ENCODE data around the gene NPIPB8.
A peak's percentile ranks its signal among the peaks of the same experiment; 100 is the strongest.
"Not testable (repeated sequence)": the region's sequence is repeated elsewhere in the genome, so short reads cannot be mapped to it uniquely, and the experiment has no call there.

The NPIPB8 gene

DNA sequence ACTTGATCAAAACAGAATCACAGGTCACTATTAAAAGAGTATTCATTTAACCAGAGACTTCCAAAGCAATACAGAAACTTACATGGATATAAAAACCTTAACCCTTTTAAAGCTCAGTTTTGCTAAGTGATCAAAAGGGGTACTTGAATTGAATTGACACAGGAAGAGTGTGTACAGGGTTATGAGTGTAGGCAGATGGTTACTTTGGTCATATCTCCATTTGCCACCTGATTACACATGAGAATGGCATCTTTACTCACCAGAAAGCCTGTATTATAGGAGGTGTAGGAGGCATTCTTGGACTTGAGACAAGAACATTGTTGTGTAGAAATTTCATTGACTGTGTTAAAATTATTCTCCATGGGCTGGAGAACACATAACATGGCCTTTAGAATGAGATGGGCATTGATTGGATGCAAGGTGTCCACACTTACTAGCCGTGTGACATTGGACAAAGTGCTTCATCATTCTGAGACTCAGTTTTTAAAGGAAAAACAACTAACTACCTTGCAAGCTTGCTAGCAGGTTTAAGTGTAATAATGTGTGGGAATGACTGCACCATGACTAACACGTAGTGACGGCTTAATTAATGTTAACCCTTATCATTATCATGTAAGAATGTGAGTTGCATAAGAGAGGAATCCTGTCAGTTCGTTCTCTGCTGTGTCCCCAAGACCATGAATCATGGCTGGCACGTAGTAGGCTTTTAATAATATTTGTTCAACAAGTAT is 1.6 kb upstream of the NPIPB8 start:
- DNase-seq, result not testable (repeated sequence)

- DNase-seq, result not testable (repeated sequence)
Observed at GRCh38 chr16:28638359-28638758, 494 bp downstream of the NPIPB8 start.

- not testable (repeated sequence) for DNase-seq
Observed at GRCh38 chr16:28639959-28640358, 2.1 kb downstream of the NPIPB8 start.

GRCh38 chr16:28666264-28666663 is 28.4 kb downstream of the NPIPB8 start:
- not testable (repeated sequence) for DNase-seq

DNA sequence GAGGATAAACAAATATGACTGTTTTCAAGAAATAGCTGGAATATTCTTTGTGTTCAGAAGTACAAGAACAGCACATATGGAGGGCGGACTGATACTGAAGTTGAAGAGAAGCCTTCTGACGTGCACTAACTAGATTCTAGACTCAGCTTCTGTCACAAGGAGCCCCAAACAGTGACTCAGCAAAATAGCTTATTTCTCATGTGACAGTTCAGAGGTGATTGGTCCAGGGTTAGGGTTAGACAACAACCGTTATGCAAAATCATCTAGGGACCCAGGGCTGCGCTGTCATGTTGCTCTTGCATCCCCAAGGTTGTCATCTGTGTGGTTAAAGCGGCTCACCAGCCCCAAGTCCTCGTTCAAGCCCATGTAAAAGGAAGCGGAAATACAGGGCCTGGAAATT is 29.6 kb downstream of the NPIPB8 start:
- not testable (repeated sequence) for DNase-seq

DNA sequence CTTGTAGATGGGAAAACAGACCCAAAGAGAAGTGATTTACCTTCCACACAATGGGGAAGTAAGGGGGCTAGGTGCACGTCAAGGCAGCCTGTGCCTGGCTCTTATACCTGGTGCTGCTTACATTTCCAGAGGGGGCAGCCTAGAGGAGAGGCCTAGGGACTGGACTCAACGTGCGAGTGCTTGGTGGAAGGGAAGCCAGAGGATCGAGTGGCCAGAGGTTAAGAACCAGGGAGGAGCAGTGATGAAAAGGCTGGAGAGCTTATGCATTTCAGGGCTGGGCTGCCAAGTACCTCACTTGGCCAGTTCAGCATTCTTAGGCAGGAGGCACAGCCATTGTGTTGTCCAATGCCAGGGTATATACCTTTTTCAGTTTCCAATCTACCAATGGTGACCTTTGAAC is 30.3 kb downstream of the NPIPB8 start:
- not testable (repeated sequence) for DNase-seq

DNA sequence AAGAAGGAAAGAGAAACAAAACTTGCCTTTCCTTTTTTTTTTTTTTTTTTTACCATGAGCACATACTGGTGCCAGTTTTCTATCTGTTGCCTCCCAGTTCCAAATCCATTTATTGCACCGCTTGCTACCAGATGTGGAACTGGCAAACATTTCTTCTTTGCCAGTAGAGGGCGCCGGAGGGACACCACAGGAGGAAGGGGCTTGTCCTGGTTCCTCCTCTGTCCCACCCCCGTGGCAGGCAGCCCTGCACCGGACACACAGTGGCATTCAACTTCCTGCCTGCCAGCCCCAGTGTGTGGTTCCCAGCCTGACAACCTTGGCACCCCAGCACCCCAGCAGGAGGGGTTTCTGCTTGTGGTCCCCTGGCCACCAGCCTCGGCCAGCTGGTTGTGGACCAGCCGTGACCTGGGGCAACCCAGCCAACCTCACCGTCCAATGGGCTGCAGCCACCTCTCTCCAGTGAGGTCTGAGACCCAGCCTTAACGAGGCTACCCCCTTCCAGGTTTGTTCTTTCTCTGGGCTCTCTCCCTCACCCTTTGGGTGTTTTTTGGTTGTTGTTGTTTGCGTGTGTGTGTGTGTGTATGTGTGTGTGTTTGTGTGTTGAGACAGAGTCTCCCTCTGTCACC is 50.6 kb downstream of the NPIPB8 start:
- DNase-seq, result not testable (repeated sequence)

DNA sequence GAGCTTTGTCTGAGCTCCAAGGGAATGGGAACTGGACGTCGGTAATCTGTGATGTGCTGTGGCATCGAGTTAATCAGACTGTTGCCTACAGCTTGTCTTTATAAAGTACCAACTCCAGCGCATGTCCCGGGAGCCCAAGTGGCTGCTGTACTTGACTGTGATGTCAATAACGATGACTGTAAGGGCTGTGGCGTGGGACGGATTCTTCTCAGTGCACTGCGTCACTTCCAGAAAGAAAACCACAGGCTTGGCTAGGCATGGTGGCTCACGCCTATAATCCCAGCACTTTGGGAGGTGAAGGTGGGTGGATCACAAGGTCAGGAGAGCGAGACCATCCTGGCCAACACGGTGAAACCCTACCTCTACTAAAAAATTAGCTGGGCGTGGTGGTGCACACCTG is 51.6 kb downstream of the NPIPB8 start:
- not testable (repeated sequence) for DNase-seq

DNA sequence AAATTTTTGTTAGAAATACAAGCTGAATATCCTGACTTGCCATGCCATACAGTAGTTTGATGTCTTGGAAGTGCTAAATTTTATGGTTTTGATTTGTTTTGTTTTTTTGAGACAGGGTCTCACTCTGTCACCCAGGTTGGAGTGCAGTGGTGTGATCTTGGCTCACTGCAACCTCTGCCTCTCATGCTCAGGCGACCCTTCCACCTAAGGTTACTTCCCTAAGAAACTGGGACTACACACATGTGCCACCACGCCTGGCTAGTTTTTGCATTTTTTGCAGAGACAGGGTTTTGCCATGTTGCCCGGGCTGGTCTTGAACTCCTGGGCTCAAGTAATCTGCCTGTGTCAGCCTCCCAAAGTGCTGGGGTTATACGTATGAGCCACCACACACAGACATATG is 53.9 kb downstream of the NPIPB8 start:
- DNase-seq, result not testable (repeated sequence)

GRCh38 chr16:28693257-28693950 is 55.5 kb downstream of the NPIPB8 start:
- not testable (repeated sequence) for DNase-seq

DNA sequence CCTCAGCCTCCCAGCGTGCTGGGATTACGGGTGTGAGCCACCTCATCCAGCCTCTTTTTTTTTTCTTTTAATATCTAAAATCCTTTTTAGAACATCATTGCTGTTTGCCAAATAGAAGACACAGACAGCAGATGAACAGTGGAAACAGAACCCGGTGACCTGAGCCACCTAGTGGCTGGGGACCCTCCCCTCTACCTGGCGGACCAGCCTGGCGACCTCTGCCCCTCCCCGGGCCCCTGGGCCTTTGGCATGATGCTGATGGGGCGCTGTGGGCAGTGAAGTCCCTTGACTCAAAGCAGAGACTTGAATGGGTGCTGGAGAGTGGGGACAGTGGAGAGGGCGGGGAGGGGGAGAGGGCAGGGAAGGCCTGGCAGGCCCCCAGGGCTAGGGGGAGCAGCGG is 61.9 kb downstream of the NPIPB8 start:
- not testable (repeated sequence) for DNase-seq

DNA sequence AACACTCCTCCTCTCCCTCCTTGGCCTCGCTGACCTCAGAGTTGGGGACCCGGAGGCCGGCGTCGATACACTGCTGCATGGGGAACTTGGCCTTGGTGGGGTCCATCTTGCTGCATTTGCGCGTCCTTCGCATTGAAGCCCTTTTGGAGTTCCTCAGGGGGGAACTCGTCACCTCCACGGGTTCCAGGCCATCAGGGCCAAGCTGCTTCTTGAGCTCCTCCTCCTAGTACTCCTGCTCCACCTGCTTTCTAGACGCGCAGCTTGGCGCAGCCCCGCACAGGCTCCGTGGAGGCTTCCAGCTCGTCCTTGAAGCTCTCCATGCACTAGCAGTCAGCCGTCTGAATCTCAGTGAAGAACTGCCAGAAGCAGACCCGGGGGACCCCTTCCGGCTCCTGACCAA is 62.5 kb downstream of the NPIPB8 start:
- DNase-seq, result peak in 1 of 5 donors; percentile 0

- DNase-seq, result not testable (repeated sequence)
Observed at GRCh38 chr16:28701384-28701783, 63.5 kb downstream of the NPIPB8 start.

GRCh38 chr16:28704246-28704645 is 66.4 kb downstream of the NPIPB8 start:
- DNase-seq, result not testable (repeated sequence)

Measured in T-helper 1 cell (primary cell).